GM18907 (cell line): Measurements from ENCODE around the gene POLDIP3.
"Not testable (repeated sequence)": the region's sequence is repeated elsewhere in the genome, so short reads cannot be mapped to it uniquely, and the experiment has no call there.

Experiments
- ATAC-seq: cut with Tn5 transposase; IDR thresholded peaks from one replicate; pipeline ENCODE4 v1.9.1; 2021; ENCODE audit warnings: mild to moderate bottlenecking, moderate library complexity; ENCODE audit not compliant: unreplicated experiment

The POLDIP3 gene

GRCh38 chr22:42561856-42562255 lies 52.8 kb downstream of the POLDIP3 start:
- ATAC-seq, result no peak

- no peak for ATAC-seq
Observed at GRCh38 chr22:42560781-42561180, 53.9 kb downstream of the POLDIP3 start.

- ATAC-seq, result no peak
Observed at GRCh38 chr22:42560381-42560780, 54.3 kb downstream of the POLDIP3 start.

DNA sequence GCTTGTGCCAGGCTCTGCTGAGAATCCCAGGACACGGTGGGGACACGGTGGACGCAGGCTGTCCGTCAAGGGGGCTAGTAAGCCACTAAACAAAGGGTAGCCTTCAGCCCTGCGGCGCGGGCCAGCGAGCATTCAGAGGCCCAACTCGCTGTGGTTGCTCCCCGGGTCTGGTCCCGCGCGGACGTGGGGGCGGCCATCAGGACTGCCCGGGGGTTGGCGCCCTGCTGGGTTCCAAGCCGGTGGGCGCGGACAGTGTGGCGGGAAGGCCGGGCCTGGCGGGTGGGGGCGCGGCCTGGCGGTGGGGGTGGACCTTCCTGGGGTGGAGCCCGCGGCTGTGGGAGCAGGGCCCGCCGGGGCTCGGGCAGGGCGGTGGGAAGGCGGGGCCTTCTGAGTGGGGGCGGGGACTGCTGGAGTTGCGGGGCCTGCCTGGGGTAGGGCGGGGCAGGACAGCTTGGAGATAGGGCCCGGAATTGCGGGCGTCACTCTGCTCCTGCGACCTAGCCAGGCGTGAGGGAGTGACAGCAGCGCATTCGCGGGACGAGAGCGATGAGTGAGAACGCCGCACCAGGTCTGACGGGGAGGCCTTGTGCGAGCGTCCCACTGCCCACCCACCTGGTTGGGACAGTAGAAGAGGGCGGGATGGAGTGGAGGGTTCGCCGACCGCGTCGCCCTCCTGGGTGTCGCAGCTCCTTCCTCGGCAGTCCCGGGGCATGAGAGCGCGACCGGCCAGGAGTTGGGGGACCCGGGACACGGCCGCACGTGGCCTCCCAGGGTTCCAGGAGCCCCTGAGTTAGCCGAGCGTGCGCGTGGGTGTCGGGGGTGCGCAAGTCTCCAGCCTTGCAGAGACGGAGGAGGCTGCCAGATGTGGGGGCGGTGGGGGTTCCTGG lies 61.0 kb downstream of the POLDIP3 start, which contains the start of gene SERHL2:
SERHL2 (plus strand) TSS at position 482 of the 887 bp plus-strand sequence; CDS start at position 547, 65 bp downstream.
- ATAC-seq, result peak; percentile 57

DNA sequence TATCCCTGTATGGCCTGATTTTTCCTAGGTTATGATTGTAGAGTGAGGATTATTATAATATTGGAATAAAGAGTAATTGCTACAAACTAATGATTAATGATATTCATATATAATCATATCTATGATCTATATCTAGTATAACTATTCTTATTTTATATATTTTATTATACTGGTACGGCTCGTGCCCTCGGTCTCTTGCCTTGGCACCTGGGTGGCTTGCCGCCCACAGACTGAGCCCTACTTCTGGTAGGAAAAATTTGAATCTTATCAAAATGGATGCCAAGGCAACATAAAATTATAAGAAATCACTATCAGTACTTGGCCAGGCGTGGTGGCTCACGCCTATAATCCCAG lies 62.4 kb downstream of the POLDIP3 start:
- ATAC-seq, result not testable (repeated sequence)

GRCh38 chr22:42549331-42550060 lies 65.2 kb downstream of the POLDIP3 start:
- ATAC-seq, result no peak

GRCh38 chr22:42548597-42549330 lies 65.9 kb downstream of the POLDIP3 start:
- ATAC-seq, result no peak

GRCh38 chr22:42548126-42548525 lies 66.6 kb downstream of the POLDIP3 start:
- not testable (repeated sequence) for ATAC-seq

DNA sequence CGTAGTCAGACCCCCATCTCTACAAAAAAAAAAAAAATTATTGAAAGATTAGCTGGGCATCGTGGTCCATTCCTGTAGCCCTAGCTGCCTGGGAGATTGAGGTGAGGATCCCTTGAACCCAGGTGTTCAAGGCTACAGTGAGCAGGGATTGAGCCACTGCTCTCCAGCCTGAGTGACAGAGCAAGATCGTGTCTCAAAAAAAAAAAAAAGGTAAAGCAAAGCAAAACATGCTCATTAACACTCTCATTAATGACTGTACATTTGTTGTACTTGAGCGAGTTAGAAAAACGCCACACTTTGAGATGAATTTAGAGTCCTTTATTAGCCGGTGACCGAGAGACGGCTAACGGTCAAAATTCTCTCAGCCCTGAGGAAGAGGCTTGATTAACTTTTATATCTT lies 67.1 kb downstream of the POLDIP3 start:
- no peak for ATAC-seq

- ATAC-seq, result no peak
Observed at GRCh38 chr22:42544686-42545085, 70.0 kb downstream of the POLDIP3 start.

DNA sequence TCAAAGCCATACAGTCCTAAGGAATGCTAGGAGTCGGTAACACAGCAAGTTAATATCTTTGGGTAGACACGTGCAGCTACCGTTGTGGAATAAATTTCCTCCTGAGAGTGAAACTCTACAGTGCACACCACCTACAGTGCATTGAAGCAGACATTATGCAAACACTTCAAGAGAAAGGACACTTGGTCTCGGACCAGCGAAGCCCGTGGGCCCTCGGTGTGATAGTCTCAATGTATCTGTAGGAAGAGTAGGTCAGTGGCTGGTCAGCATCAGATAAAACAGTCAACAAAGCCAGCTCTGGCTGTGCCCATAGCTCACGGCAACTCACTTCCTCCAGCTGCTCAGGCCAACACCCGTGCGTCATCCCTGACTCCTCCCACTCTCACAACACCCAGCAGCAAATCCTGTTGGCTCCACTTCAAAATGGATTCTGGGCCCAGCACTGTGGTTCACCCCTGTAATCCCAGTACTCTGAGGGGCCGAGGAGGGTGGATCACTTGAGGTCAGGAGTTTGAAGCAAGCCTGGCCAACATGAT lies 75.4 kb downstream of the POLDIP3 start:
- not testable (repeated sequence) for ATAC-seq

DNA sequence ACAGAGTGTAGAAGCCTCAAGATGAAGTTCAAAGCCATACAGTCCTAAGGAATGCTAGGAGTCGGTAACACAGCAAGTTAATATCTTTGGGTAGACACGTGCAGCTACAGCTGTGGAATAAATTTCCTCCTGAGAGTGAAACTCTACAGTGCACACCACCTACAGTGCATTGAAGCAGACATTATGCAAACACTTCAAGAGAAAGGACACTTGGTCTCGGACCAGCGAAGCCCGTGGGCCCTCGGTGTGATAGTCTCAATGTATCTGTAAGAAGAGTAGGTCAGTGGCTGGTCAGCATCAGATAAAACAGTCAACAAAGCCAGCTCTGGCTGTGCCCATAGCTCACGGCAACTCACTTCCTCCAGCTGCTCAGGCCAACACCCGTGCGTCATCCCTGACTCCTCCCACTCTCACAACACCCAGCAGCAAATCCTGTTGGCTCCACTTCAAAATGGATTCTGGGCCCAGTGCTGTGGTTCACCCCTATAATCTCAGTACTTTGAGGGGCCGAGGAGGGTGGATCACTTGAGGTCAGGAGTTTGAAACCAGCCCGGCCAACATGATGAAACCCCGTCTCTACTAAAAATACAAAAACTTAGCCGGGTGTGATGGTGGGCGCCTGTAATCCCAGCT lies 77.4 kb downstream of the POLDIP3 start:
- ATAC-seq, result peak; percentile 58

DNA sequence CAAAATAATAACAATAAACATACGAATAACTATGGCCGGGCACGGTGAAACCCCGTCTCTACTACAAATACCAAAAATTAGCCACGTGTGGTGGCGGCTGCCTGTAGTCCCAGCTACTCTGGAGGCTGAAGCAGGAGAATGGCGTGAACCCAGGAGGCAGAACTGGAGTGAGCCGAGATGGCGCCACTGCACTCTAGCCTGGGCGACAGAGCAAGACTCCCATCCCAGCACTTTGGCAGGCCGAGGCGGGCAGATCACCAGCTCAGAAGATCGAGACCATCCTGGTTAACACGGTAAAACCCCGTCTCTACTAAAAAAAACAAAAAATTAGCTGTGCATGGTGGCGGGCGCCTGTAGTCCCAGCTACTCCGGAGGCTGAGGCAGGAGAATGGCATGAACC lies 78.0 kb downstream of the POLDIP3 start:
- ATAC-seq, result not testable (repeated sequence)

- no peak for ATAC-seq
Observed at GRCh38 chr22:42536166-42536565, 78.5 kb downstream of the POLDIP3 start.

- not testable (repeated sequence) for ATAC-seq
Observed at GRCh38 chr22:42535082-42535731, 79.5 kb downstream of the POLDIP3 start.
